Measurements from ENCODE around the gene BCORL1. TPM values are rescaled to one million over a fixed set of nuclear protein-coding genes. Genes with fewer than 3 reads are reported as not detected.

BCORL1 gene, protein sequence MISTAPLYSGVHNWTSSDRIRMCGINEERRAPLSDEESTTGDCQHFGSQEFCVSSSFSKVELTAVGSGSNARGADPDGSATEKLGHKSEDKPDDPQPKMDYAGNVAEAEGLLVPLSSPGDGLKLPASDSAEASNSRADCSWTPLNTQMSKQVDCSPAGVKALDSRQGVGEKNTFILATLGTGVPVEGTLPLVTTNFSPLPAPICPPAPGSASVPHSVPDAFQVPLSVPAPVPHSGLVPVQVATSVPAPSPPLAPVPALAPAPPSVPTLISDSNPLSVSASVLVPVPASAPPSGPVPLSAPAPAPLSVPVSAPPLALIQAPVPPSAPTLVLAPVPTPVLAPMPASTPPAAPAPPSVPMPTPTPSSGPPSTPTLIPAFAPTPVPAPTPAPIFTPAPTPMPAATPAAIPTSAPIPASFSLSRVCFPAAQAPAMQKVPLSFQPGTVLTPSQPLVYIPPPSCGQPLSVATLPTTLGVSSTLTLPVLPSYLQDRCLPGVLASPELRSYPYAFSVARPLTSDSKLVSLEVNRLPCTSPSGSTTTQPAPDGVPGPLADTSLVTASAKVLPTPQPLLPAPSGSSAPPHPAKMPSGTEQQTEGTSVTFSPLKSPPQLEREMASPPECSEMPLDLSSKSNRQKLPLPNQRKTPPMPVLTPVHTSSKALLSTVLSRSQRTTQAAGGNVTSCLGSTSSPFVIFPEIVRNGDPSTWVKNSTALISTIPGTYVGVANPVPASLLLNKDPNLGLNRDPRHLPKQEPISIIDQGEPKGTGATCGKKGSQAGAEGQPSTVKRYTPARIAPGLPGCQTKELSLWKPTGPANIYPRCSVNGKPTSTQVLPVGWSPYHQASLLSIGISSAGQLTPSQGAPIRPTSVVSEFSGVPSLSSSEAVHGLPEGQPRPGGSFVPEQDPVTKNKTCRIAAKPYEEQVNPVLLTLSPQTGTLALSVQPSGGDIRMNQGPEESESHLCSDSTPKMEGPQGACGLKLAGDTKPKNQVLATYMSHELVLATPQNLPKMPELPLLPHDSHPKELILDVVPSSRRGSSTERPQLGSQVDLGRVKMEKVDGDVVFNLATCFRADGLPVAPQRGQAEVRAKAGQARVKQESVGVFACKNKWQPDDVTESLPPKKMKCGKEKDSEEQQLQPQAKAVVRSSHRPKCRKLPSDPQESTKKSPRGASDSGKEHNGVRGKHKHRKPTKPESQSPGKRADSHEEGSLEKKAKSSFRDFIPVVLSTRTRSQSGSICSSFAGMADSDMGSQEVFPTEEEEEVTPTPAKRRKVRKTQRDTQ (N-terminal part only)
- total RNA-seq (2021) = 13.3 and 18.3 TPM in 2 replicates
- Bru-seq, nascent RNA = percentile 51 among the genes with signal in this experiment
- BruChase-seq, experiment 1, labeled RNA remaining after a 2-hour chase = percentile 58 among the genes with signal in this experiment
- percentile 60 among the genes with signal in this experiment for BruChase-seq, experiment 2, labeled RNA remaining after a 6-hour chase
- long read RNA-seq, full-length matches to known transcripts = 7 of 14 reads
- long read RNA-seq, partial matches to known transcripts = 3 of 14 reads
- long read RNA-seq, other reads (novel, unspliced or antisense) = 4 of 14 reads

DNA sequence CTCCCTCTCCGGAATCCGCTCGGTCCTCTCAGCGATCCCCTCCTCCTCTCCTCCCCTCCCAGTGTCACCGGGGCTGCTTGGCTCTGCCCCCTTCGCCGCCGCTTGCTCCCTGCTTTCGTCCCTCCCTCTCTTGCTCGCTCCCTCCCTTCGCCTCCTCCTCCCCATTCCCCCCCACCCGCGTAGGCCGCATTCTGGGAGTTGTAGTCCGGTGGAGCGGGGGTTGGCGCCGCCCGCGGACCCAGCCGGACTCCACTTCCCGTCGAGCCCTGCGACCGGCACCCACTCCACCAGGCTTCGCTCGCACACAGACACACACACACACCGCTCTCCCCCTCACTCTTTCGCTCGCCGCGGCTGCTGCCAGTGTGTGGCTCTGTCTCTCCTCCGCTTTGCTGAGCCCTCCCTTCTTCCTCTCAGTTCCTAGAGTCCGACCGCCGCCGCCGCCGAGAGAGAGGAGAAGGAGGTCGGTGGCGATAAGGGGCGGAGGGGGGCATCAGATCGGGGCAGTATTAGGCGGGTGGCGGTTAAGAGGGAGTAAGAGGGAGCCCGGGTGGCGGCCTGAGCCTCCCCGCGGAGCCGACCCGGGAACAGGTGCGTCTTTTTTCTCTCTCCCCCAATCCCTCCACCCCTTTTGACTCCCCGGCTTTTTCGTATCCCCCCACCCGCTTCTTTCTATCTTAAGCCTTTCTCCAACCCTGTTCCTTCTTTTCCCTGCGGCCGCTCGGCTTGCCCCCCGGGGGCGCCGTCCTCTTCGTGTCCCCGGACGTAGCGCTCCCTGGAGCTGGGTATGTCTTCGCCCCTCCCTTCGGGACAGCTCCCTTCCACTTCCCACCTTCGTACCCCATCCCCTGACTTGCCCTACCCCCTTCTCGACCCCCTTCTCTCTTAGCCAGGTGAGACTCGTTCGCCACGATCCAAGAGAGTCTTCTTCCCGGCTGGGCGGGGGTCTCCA, at the start of gene BCORL1:
BCORL1 (plus strand) TSS at position 336 of the 952 bp plus-strand sequence. CDS start 22,597 bp downstream, outside the sequence.
- no peaks in the 10 kb centered on the region for H3K27me3 ChIP-seq (replicated peaks; ENCODE audit: insufficient read depth, low read depth, low read length, poor library complexity)
- intact Hi-C loops (cut with micrococcal nuclease; ENCODE audit: unreplicated experiment) = loop anchor here (10.0 kb wide), 1 partner anchor 48 kb away; no protein-coding TSS in a partner anchor
- POLR2A ChIA-PET (ENCODE audit: low non-redundant PET) = interaction anchor here (0.8 kb wide), 1 partner anchor 71 kb away, joined by 9 read pairs; no protein-coding TSS in a partner anchor
- H3K4me3 ChIP-seq (ENCODE audit: low read depth, low read length, poor library complexity, severe bottlenecking) = no peak within 1 kb of the TSS
- TSS peak; percentile 79 for BruUV-seq (replicated peaks)
- H3K27ac ChIP-seq (ENCODE audit: low read depth, low read length, poor library complexity, severe bottlenecking) = no peak within 1 kb of the TSS
- TF ChIP-seq EZH2 (IDR thresholded peaks at IDR 0.05; ENCODE audit: borderline replicate concordance, low read depth, low read length, poor library complexity, severe bottlenecking) = no peak
- TF ChIP-seq, protein P1, sequence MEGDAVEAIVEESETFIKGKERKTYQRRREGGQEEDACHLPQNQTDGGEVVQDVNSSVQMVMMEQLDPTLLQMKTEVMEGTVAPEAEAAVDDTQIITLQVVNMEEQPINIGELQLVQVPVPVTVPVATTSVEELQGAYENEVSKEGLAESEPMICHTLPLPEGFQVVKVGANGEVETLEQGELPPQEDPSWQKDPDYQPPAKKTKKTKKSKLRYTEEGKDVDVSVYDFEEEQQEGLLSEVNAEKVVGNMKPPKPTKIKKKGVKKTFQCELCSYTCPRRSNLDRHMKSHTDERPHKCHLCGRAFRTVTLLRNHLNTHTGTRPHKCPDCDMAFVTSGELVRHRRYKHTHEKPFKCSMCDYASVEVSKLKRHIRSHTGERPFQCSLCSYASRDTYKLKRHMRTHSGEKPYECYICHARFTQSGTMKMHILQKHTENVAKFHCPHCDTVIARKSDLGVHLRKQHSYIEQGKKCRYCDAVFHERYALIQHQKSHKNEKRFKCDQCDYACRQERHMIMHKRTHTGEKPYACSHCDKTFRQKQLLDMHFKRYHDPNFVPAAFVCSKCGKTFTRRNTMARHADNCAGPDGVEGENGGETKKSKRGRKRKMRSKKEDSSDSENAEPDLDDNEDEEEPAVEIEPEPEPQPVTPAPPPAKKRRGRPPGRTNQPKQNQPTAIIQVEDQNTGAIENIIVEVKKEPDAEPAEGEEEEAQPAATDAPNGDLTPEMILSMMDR (conservative IDR thresholded peaks at IDR 0.05; ENCODE audit: low read depth, low read length) = no peak
- CTCF ChIA-PET = no interaction called here
- H3K4me1 ChIP-seq (ENCODE audit: insufficient read depth, low read length, poor library complexity, severe bottlenecking) = no peaks in the 10 kb centered on the region
- peak; percentile 95 for DNase-seq (ENCODE audit: low spot score)
- H3K36me3 ChIP-seq (ENCODE audit: insufficient read depth, low read length, poor library complexity, severe bottlenecking) = no peaks in the 10 kb centered on the region
- no peaks in the 10 kb centered on the region for H3K9me3 ChIP-seq (ENCODE audit: low read depth, low read length, poor library complexity, severe bottlenecking)

DNA sequence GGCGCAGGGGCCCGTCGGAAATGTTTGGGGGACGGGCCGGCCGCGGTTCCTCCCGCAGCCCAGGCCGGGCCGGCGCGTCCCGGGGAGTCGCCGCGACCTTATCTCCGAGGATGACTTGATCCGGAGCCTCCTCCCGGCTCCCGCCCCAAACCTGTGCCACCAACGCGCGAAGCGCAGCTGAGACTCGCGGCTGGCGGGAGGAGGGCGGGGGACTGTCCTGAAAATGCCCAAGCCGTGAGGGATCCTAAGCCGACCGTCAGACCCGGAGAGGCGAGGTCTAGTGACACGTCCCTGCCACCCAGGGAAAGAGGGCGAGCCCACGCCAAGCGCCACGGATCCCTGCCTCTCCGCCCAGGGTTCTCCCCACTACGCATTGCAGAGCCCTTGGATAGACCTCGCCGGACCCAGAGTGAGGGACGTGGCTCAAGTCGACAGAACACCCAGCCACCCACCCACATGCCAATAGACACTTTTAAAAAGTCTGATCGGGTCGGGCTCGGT, 49.6 kb upstream of the BCORL1 start:
- CTCF ChIA-PET = no interaction called here
- peak; percentile 17 for DNase-seq (ENCODE audit: low spot score)

More for the DNA sequence above, 49.6 kb upstream of the BCORL1 start:
- POLR2A ChIA-PET (ENCODE audit: low non-redundant PET) = no interaction called here
- H3K36me3 ChIP-seq (ENCODE audit: insufficient read depth, low read length, poor library complexity, severe bottlenecking) = no peaks in the 10 kb centered on the region
- no peaks in the 10 kb centered on the region for H3K9me3 ChIP-seq (ENCODE audit: low read depth, low read length, poor library complexity, severe bottlenecking)
- no peak overlapping the region for H3K27ac ChIP-seq (ENCODE audit: low read depth, low read length, poor library complexity, severe bottlenecking)
- no TSS peak for BruUV-seq (replicated peaks)
- intact Hi-C loops (cut with micrococcal nuclease; ENCODE audit: unreplicated experiment) = loop anchor here (10.0 kb wide), 1 partner anchor 52 kb away; the partner anchor contains the start of gene BCORL1
- TF ChIP-seq EZH2 (IDR thresholded peaks at IDR 0.05; ENCODE audit: borderline replicate concordance, low read depth, low read length, poor library complexity, severe bottlenecking) = no peak
- TF ChIP-seq, protein P1 (conservative IDR thresholded peaks at IDR 0.05; ENCODE audit: low read depth, low read length) = no peak
- H3K4me1 ChIP-seq (ENCODE audit: insufficient read depth, low read length, poor library complexity, severe bottlenecking) = no peaks in the 10 kb centered on the region
- no peaks in the 10 kb centered on the region for H3K27me3 ChIP-seq (replicated peaks; ENCODE audit: insufficient read depth, low read depth, low read length, poor library complexity)
- H3K4me3 ChIP-seq (ENCODE audit: low read depth, low read length, poor library complexity, severe bottlenecking) = peak overlapping the region; percentile 38
